ENCODE results near the gene ABHD10.

ABHD10 gene

GRCh38 chr3:111955876-111956275 lies 22.9 kb upstream of the ABHD10 start:
- Histone ChIP-seq H2AK5ac (ENCODE audit: low read length) (no peak overlapping the region), H3K4me3 (ENCODE audit: low read length) (no peak overlapping the region), H3K27me3 (ENCODE audit: insufficient read depth, low read length, poor library complexity) (no peaks in the 10 kb centered on the region), H2BK120ac (ENCODE audit: low read depth, low read length) (no peak overlapping the region), H3K36me3 (ENCODE audit: control insufficient read depth, insufficient read depth, low read length) (peaks cover 2% of the 10 kb centered on the region), H3K56ac (ENCODE audit: low read length) (no peak overlapping the region), H4K8ac (ENCODE audit: low read depth, low read length) (no peak overlapping the region), H3K4me1 (ENCODE audit: control insufficient read depth, low read depth, low read length) (no peaks in the 10 kb centered on the region), H2BK15ac (replicated peaks; ENCODE audit: low read depth) (no peak overlapping the region), H2BK5ac (ENCODE audit: low read length) (no peak overlapping the region), H3K27ac (ENCODE audit: low read depth, low read length) (no peak overlapping the region), H3K23ac (ENCODE audit: low read length) (no peak overlapping the region), H3K18ac (ENCODE audit: low read length) (no peak overlapping the region), H4K5ac (ENCODE audit: low read length) (no peak overlapping the region), H3K79me2 (ENCODE audit: control insufficient read depth, insufficient read depth, low read length) (no peaks in the 10 kb centered on the region), H3K4me2 (ENCODE audit: low read length) (no peak overlapping the region), H3K79me1 (ENCODE audit: low read length) (no peaks in the 10 kb centered on the region), H3K4ac (ENCODE audit: low read depth, low read length) (no peak overlapping the region), H3K9ac (ENCODE audit: low read length) (no peak overlapping the region)
- no peak for DNase-seq
- no CpG with 5 or more reads among the region's 1 CpG for WGBS (ENCODE audit: extremely low coverage, insufficient coverage, low lambda C conversion rate)

GRCh38 chr3:111956449-111956848 lies 22.4 kb upstream of the ABHD10 start:
- Histone ChIP-seq H3K56ac (ENCODE audit: low read length) (no peak overlapping the region), H4K8ac (ENCODE audit: low read depth, low read length) (no peak overlapping the region), H4K5ac (ENCODE audit: low read length) (no peak overlapping the region), H3K4me1 (ENCODE audit: control insufficient read depth, low read depth, low read length) (no peaks in the 10 kb centered on the region), H2BK120ac (ENCODE audit: low read depth, low read length) (no peak overlapping the region), H3K4me3 (ENCODE audit: low read length) (no peak overlapping the region), H3K36me3 (ENCODE audit: control insufficient read depth, insufficient read depth, low read length) (peaks cover 2% of the 10 kb centered on the region), H3K23ac (ENCODE audit: low read length) (no peak overlapping the region), H2BK15ac (replicated peaks; ENCODE audit: low read depth) (no peak overlapping the region), H3K79me1 (ENCODE audit: low read length) (no peaks in the 10 kb centered on the region), H3K27me3 (ENCODE audit: insufficient read depth, low read length, poor library complexity) (no peaks in the 10 kb centered on the region), H3K9ac (ENCODE audit: low read length) (no peak overlapping the region), H2AK5ac (ENCODE audit: low read length) (no peak overlapping the region), H3K18ac (ENCODE audit: low read length) (no peak overlapping the region), H2BK5ac (ENCODE audit: low read length) (no peak overlapping the region), H3K4ac (ENCODE audit: low read depth, low read length) (no peak overlapping the region), H3K79me2 (ENCODE audit: control insufficient read depth, insufficient read depth, low read length) (no peaks in the 10 kb centered on the region), H3K4me2 (ENCODE audit: low read length) (no peak overlapping the region), H3K27ac (ENCODE audit: low read depth, low read length) (no peak overlapping the region)
- no CpG with 5 or more reads among the region's 3 CpGs for WGBS (ENCODE audit: extremely low coverage, insufficient coverage, low lambda C conversion rate)
- no peak for DNase-seq

- no CpG with 5 or more reads among the region's 4 CpGs for WGBS (ENCODE audit: extremely low coverage, insufficient coverage, low lambda C conversion rate)
- Histone ChIP-seq H3K4me3 (ENCODE audit: low read length) (no peak overlapping the region), H3K56ac (ENCODE audit: low read length) (no peak overlapping the region), H2BK120ac (ENCODE audit: low read depth, low read length) (no peak overlapping the region), H3K79me1 (ENCODE audit: low read length) (no peaks in the 10 kb centered on the region), H3K27ac (ENCODE audit: low read depth, low read length) (no peak overlapping the region), H3K27me3 (ENCODE audit: insufficient read depth, low read length, poor library complexity) (no peaks in the 10 kb centered on the region), H4K5ac (ENCODE audit: low read length) (no peak overlapping the region), H3K4me2 (ENCODE audit: low read length) (no peak overlapping the region), H3K4me1 (ENCODE audit: control insufficient read depth, low read depth, low read length) (no peaks in the 10 kb centered on the region), H3K9ac (ENCODE audit: low read length) (no peak overlapping the region), H3K36me3 (ENCODE audit: control insufficient read depth, insufficient read depth, low read length) (peaks cover 2% of the 10 kb centered on the region), H2AK5ac (ENCODE audit: low read length) (no peak overlapping the region), H3K79me2 (ENCODE audit: control insufficient read depth, insufficient read depth, low read length) (no peaks in the 10 kb centered on the region), H4K8ac (ENCODE audit: low read depth, low read length) (no peak overlapping the region), H3K23ac (ENCODE audit: low read length) (no peak overlapping the region), H3K4ac (ENCODE audit: low read depth, low read length) (no peak overlapping the region), H3K18ac (ENCODE audit: low read length) (no peak overlapping the region), H2BK5ac (ENCODE audit: low read length) (no peak overlapping the region), H2BK15ac (replicated peaks; ENCODE audit: low read depth) (no peak overlapping the region)
- DNase-seq, result no peak
These were observed 21.7 kb upstream of the ABHD10 start for GRCh38 chr3:111956995-111957734.

DNA sequence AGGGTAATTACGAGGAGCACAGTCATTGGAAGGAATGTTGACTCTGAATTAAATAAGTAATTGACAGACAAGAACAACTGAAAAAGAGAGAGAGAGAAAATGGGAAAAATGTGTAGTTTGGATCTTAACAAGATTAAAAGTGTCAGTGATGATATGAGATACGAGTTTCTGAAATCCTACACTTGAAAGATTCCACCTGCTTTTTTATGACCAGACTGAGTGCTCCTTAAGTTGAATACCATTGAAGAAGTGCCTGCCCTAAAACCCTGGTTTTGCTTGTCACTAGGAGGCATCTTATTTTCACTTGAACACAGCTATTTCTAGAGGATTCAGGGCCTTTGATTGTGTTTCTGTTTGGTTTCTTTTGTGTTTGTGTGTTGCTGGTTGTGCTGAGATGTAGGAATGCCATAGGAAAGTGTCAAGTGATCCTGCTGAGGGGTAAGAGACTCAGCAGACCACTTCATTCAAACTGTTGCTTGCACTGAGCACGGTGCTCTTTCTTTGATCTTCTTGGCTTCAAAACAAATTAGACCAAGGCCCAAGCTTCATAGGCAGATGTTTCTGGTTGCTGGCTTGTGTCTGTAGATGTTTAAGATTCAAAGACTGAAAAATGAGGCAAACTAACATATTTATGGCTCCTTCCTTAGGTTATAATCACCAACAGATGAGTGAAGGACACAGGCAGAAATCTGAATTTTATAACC lies 17.2 kb upstream of the ABHD10 start:
- Histone ChIP-seq H4K8ac (ENCODE audit: low read depth, low read length) (no peak overlapping the region), H4K5ac (ENCODE audit: low read length) (no peak overlapping the region), H3K56ac (ENCODE audit: low read length) (no peak overlapping the region), H3K9ac (ENCODE audit: low read length) (no peak overlapping the region), H2BK5ac (ENCODE audit: low read length) (no peak overlapping the region), H3K18ac (ENCODE audit: low read length) (no peak overlapping the region), H3K79me1 (ENCODE audit: low read length) (no peaks in the 10 kb centered on the region), H2BK15ac (replicated peaks; ENCODE audit: low read depth) (no peak overlapping the region), H2AK5ac (ENCODE audit: low read length) (no peak overlapping the region), H3K4me3 (ENCODE audit: low read length) (no peak overlapping the region), H3K27me3 (ENCODE audit: insufficient read depth, low read length, poor library complexity) (no peaks in the 10 kb centered on the region), H3K4me1 (ENCODE audit: control insufficient read depth, low read depth, low read length) (no peaks in the 10 kb centered on the region), H3K79me2 (ENCODE audit: control insufficient read depth, insufficient read depth, low read length) (no peaks in the 10 kb centered on the region), H3K27ac (ENCODE audit: low read depth, low read length) (no peak overlapping the region), H3K4me2 (ENCODE audit: low read length) (no peak overlapping the region), H3K36me3 (ENCODE audit: control insufficient read depth, insufficient read depth, low read length) (no peaks in the 10 kb centered on the region), H3K4ac (ENCODE audit: low read depth, low read length) (no peak overlapping the region), H3K23ac (ENCODE audit: low read length) (no peak overlapping the region), H2BK120ac (ENCODE audit: low read depth, low read length) (no peak overlapping the region)
- peak; percentile 13 for DNase-seq
- no CpG with 5 or more reads among the region's 3 CpGs for WGBS (ENCODE audit: extremely low coverage, insufficient coverage, low lambda C conversion rate)

- no peaks in the 10 kb centered on the region for H3K36me3 ChIP-seq (ENCODE audit: control insufficient read depth, insufficient read depth, low read length)
- whole genome bisulfite sequencing (ENCODE audit: extremely low coverage, insufficient coverage, low lambda C conversion rate), result no CpG with 5 or more reads among the region's 1 CpG
These were observed 15.4 kb upstream of the ABHD10 start for GRCh38 chr3:111963424-111963823.

More at GRCh38 chr3:111963424-111963823, 15.4 kb upstream of the ABHD10 start:
- Histone ChIP-seq H2BK5ac (ENCODE audit: low read length) (no peak overlapping the region), H3K27me3 (ENCODE audit: insufficient read depth, low read length, poor library complexity) (no peaks in the 10 kb centered on the region), H3K4me1 (ENCODE audit: control insufficient read depth, low read depth, low read length) (no peaks in the 10 kb centered on the region), H3K79me1 (ENCODE audit: low read length) (no peaks in the 10 kb centered on the region), H4K8ac (ENCODE audit: low read depth, low read length) (no peak overlapping the region), H3K4me2 (ENCODE audit: low read length) (no peak overlapping the region), H4K5ac (ENCODE audit: low read length) (no peak overlapping the region), H2AK5ac (ENCODE audit: low read length) (no peak overlapping the region), H3K79me2 (ENCODE audit: control insufficient read depth, insufficient read depth, low read length) (no peaks in the 10 kb centered on the region), H3K18ac (ENCODE audit: low read length) (no peak overlapping the region), H2BK15ac (replicated peaks; ENCODE audit: low read depth) (no peak overlapping the region), H3K56ac (ENCODE audit: low read length) (no peak overlapping the region), H3K23ac (ENCODE audit: low read length) (no peak overlapping the region), H3K4me3 (ENCODE audit: low read length) (no peak overlapping the region), H2BK120ac (ENCODE audit: low read depth, low read length) (no peak overlapping the region), H3K27ac (ENCODE audit: low read depth, low read length) (no peak overlapping the region), H3K9ac (ENCODE audit: low read length) (no peak overlapping the region), H3K4ac (ENCODE audit: low read depth, low read length) (no peak overlapping the region)
- no peak for DNase-seq
